T-helper 2 cell treated with Interferon-gamma antibody and Interleukin-4, amounts not matched to agents 100 ng/mL and 5 ng/mL, for 36 hours (primary cell): ENCODE data around the gene MYOT. TPM values are rescaled to one million over a fixed set of nuclear protein-coding genes. Genes with fewer than 3 reads are reported as not detected.

Experiments
- intact Hi-C: fragments of 100-400 bp; cut with micrococcal nuclease; formaldehyde crosslinking; loops from one replicate; pipeline ENCODE4 v1.15.1; 2023
- total RNA-seq: library from RNA; stranded (reverse); gene quantifications from 2 replicates; pipeline ENCODE4 v1.2.3, GENCODE V29; 2022

MYOT gene, protein sequence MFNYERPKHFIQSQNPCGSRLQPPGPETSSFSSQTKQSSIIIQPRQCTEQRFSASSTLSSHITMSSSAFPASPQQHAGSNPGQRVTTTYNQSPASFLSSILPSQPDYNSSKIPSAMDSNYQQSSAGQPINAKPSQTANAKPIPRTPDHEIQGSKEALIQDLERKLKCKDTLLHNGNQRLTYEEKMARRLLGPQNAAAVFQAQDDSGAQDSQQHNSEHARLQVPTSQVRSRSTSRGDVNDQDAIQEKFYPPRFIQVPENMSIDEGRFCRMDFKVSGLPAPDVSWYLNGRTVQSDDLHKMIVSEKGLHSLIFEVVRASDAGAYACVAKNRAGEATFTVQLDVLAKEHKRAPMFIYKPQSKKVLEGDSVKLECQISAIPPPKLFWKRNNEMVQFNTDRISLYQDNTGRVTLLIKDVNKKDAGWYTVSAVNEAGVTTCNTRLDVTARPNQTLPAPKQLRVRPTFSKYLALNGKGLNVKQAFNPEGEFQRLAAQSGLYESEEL
- not detected in 2 replicates for total RNA-seq

DNA sequence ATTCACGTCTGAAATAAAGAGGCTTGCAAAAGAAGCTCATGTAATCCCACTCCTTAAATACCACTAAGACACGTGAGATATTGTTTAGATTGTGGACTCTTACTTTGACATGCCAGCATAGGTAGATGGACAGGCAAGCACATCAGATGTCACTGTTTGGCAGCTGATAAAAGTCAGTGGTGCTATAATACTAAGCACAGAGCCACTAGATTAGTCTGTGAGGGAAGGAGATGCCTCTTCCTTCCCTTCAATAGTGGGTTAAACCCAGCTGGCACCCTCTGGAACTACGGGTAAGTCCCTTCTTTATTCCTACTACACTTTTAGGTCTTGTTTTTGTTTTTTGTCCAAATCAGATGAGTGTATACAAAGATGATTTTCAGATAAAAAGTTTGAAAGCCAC, at the start of gene MYOT:
MYOT (plus strand) TSS at position 197 of the 400 bp plus-strand sequence. CDS start 2,792 bp downstream, outside the sequence.
- intact Hi-C loops: no loop called here

DNA sequence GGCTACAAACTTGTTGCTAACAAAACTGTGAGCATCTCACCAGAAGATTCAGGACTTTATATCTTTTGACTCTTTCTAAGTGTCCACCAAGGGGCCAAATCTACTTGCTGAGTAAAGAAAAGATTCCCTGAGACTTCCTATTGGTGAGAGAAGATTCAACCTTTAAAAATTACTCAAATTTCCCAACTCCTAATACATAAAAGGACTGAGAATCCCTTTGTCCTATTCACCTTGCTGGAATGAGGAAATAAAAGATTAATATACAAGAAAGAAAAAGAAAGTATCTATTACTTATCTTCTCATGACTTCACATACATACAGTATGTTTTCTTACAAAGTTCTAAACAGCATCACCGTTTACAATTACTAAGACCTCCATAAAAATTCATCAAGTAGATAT, 47.9 kb upstream of the MYOT start:
- intact Hi-C loops: no loop called here

DNA sequence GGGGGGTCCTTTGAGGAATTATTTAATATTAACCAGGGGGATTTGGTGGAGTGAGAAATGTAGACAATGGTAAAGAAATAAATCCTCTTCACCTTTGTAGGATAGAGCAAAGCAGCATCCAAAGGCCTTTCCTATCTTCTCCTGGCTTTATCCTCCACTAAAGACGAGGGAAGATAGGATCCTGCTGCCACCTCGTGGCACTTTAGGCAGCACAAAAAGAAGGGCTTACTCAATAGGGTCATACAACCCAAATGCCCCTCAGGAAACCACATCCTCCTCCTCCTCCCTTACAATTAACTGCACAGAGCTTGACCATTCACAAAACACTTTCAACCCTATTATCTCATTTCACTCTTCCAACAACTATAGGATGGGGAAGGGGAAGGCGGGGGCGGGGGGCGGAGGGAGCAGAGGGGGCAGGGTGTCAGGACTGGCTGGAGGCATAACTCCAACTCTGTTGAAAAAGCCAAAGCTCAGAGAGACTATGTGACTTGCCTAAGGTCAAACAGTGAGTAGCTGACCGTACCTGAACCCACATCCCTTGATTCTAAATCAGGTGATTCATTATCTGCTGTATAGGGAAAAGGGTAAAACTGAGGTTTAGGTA, 45.4 kb upstream of the MYOT start:
- intact Hi-C loops: no loop called here

- intact Hi-C loops: no loop called here
Measured at GRCh38 chr5:137822984-137823383, 44.7 kb upstream of the MYOT start.

- intact Hi-C loops: no loop called here
Measured at GRCh38 chr5:137825165-137825564, 42.5 kb upstream of the MYOT start.

GRCh38 chr5:137826067-137826466, 41.6 kb upstream of the MYOT start:
- intact Hi-C loops: no loop called here

DNA sequence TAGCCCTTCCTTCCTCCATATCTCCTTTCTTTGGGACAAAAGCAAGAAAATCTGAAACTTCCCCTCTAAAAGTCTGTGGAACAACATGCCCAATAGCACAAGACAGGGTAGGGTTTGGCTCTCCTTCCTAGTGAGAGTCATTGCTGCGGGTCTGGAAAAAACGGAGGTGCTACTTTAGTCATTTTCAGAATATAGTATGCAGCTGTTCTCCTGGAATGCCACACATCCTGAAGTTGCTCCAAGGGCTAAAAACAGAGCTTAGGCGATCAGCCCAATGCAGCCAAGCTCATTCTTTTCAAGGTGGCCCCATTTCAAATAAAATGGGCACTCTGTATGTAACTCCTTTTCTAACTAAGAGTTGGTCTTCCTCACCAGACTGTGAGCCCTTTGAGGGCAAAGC, 39.5 kb upstream of the MYOT start:
- intact Hi-C loops: no loop called here

GRCh38 chr5:137828664-137829063, 39.0 kb upstream of the MYOT start:
- intact Hi-C loops: no loop called here

- intact Hi-C loops: no loop called here
Measured at GRCh38 chr5:137831105-137831504, 36.6 kb upstream of the MYOT start.

DNA sequence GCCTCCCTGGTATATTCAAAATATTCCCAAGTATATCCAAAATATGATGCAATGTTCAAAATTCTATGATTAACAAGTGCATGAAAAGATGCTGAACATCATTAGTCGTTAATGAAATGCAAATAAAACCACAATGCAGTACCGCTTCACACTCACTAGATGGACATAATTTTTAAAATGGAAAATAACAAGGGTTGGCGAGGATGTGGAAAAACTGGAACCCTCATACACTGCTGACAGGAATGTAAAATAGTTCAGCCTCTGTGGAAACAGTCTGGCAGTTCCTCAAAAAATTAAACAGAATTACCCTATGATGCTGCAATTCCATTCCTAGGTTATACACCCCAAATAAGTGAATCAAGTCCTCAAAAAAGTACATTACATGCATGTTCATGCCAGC, 36.1 kb upstream of the MYOT start:
- intact Hi-C loops: no loop called here

GRCh38 chr5:137832416-137832815, 35.2 kb upstream of the MYOT start:
- intact Hi-C loops: no loop called here

- intact Hi-C loops: no loop called here
Measured at GRCh38 chr5:137833463-137833862, 34.2 kb upstream of the MYOT start.

GRCh38 chr5:137834498-137835049, 33.1 kb upstream of the MYOT start:
- intact Hi-C loops: no loop called here

DNA sequence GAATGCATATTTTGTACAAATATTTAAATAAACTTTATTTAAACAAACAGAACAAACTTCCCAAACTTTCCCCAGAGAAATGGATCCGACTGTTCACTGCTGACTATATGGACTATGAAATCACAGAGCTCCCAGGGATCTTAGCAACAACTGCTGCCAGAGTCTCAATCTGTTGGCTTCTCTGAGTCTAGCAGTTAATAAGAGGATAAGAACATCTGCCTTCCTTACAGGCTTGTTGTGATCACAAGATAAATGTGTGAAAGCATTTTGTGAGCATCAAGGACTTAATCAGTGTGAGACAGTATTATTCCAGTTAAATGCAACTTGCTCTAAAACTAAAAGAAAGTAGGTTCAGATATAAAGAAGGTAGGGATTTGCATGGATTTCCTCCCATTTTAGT, 31.4 kb upstream of the MYOT start:
- intact Hi-C loops: no loop called here

DNA sequence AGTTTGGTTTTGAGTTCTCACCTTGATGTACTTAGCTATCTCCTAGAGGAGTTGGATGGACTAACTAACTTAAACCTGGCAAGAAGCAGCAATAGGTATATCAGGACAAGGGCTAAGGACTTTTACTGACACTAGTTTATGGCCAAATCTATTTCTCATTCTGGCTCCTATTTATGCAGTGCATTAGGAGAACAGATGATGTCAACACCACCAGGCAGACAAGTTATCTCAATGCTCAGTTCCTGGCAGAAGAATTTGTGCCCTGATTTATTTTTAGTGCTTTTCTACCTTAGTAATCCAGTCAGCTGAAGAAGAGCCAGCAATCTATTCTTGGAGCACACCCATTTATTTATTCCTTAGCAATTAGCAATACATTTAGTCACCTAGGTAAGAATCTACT, 30.7 kb upstream of the MYOT start:
- intact Hi-C loops: no loop called here

- intact Hi-C loops: no loop called here
Measured at GRCh38 chr5:137837491-137838394, 29.9 kb upstream of the MYOT start.

- intact Hi-C loops: no loop called here
Measured at GRCh38 chr5:137838976-137839375, 28.7 kb upstream of the MYOT start.

DNA sequence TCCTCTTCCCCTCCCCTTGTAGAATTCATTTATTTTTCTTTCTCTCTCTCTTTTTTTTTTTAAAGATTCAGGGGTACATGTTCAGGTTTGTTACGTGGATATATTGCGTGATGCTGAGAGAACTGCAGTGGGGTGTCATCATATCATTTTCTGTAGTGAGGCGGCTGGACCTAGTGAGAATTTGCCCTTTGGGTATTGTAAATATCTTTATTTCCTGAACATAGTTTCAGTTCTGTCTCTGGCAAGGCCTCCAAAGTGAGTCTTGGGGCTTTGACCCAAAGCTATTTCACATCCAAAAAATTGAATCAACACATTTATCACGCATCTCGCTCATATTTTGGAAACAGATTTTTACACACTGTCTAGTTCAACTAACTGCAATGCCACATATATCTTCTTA, 25.4 kb upstream of the MYOT start:
- intact Hi-C loops: no loop called here

DNA sequence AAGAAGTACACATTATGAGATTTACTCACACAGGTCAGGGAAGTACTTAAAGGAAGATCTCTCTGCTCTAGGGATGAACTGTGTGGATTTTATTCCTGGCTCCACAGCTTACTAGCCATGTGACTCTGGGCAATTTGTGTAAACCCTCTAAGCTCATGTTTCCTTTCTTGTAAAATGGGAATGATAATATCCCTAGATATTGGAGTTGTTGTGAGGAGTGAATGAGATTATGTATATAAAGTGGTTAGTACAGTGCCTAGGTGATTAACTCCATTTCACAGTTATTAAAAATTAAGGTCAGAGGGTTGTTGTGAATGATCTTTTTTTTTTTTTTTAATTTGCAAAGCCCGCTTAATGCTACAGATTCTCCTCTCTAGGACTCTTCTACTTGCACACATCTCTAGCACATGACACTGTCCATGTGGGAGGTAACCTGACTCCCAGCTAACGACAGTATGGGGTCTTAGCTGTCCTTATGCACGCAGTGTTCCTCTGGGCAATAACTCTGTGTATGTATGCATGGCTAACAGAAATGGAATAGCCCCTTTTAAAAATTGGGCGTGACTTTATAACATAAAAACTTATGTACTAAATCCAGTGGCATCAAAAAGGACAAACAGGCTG, 23.9 kb upstream of the MYOT start:
- intact Hi-C loops: no loop called here

DNA sequence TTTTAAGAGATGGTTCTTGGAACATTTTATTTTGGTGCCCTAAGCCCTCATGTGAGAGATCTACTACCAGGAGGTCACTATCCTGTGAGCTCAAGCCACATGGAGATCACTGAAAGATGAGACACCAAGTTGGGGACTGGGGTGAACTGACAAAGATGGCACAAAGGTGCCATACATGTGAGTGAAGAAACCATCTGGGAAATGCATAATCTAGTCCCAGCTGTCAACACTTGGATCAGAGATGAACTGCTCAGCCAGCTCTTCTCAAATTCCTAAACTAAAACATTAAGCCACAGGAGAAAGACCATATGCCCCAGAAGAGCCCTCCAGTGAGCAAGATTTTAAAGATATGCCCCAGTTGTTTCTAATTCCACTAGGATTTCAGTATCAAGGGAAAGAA, 22.2 kb upstream of the MYOT start:
- intact Hi-C loops: no loop called here

GRCh38 chr5:137847687-137848086, 20.0 kb upstream of the MYOT start:
- intact Hi-C loops: no loop called here
